NK-92 (cell line): Measurements from ENCODE around the gene PELI2.
"Not testable (repeated sequence)": the region's sequence is repeated elsewhere in the genome, so short reads cannot be mapped to it uniquely, and the experiment has no call there.

Source experiments
- DNase-seq: peaks from one replicate; lab custom pipeline; 2025; ENCODE audit not compliant: unreplicated experiment; lab: John Stamatoyannopoulos, UW

PELI2 gene

DNA sequence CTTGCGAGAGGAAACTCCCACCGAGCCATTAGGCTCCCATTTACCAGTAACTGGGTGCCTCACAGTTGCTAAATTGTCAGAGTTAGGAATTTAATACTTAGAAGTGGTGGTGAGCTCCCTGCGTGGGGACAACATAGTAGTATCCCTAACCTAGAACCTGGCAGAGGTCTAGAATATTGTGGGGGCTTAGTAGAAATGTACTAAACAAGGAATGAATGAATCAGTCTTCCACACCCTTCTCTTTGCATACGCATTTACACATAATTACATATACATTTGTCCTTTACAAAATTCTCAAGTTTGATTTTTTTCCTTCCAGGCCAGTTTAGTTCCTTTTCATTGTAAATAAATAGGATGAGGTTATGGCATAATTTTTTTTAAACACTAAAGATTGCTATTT, 24.1 kb downstream of the PELI2 start:
- DNase-seq = no peak

DNA sequence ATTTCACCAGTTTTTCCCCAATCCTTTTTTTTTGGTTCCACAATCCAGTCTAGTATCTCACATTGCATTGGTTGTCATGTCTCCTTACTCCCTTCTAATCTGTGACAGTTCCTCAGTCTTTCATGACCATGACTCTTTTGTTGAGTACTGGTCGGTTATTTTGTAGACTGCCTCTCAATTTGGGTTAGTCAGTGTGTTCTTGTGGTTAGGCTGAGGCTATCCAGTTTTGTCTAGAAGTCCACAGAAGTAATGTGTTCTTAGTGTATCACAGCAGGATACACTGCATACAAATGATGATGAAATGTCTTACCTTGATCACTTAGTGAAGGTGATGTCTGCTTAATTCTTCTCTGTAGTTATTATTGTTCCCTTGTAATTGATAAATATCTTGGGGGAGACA, 24.8 kb downstream of the PELI2 start:
- no peak for DNase-seq

DNA sequence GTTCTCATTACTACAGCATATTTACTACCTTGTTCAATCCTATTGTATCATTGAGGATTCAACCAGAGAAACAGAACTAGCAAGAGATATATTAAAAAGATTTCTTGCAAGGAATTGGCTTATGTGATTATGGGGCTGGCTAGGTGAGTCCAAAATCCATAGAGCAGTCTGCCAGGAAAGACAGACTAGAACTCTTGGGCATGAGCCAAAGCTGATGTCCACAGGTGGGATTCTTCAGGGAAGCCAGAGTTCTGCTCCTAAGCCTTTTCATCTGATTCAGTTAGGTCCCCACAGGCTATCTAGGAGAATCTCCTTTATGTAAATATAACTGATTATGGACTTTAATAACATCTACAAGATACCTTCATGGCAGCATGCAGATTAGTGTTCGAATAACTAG, 26.0 kb downstream of the PELI2 start:
- no peak for DNase-seq

DNA sequence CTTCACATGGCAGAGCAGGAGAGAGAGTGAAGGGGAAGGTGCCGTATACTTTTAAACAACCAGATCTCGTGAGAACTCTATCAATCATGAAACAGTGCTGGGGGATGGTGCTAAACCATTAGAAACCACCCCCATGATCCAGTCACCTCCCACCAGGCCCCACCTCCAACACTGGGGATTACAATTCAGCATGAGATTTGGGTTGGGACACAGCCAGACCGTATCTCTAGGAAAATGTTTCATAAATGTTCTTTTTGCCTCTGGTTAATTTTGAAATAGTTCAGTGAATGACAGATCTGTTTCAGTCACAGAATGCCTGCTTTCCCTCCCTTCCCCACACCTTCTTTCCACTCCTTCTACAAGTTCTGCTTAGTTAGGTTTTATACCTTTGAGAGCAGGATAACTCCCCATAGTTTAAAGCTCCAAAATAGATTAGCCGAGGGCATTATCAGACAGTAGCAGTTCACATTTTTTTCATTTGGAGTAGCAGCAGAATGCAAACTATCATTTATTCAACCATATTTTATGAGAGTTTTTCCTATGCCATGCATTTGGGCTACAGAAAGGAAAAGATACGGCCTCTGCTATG, 27.1 kb downstream of the PELI2 start:
- DNase-seq = no peak

DNA sequence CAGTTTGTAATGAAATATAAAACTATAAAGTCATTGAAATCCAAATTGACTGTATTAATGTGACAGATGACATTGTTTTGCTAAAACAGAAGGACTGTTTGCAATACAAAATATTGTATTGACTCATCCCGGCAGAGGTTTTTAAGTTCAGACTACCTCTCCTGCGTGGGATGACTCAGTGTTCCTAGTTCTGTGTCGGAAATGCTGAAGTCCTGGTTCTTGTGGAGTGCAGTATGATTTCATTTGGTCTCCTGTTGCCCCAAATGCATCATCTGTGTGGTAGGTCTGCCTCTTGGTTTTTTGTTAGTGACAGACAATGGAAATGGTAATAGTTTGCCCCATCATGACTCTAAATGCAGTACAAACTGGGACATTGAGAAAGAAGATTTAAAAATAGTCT, 27.8 kb downstream of the PELI2 start:
- DNase-seq = no peak

DNA sequence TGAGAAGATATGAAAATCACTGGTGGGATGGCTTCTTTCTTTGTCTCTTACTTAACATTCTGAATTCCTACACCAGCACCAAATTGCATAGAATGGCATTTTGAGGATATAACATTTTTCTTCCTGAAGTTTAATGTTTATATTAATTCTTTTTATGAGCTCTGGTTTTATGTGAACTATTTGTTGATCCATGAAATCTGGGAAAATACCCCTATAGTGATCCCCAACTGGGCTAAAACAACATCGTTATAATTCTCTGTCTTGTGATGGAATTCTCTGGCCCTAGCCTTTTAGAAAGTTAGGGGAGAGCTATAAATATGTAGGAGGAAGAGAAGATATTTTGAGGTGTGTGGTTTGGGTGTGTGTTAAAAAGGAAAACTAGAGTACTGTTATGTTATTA, 29.2 kb downstream of the PELI2 start:
- no peak for DNase-seq

DNA sequence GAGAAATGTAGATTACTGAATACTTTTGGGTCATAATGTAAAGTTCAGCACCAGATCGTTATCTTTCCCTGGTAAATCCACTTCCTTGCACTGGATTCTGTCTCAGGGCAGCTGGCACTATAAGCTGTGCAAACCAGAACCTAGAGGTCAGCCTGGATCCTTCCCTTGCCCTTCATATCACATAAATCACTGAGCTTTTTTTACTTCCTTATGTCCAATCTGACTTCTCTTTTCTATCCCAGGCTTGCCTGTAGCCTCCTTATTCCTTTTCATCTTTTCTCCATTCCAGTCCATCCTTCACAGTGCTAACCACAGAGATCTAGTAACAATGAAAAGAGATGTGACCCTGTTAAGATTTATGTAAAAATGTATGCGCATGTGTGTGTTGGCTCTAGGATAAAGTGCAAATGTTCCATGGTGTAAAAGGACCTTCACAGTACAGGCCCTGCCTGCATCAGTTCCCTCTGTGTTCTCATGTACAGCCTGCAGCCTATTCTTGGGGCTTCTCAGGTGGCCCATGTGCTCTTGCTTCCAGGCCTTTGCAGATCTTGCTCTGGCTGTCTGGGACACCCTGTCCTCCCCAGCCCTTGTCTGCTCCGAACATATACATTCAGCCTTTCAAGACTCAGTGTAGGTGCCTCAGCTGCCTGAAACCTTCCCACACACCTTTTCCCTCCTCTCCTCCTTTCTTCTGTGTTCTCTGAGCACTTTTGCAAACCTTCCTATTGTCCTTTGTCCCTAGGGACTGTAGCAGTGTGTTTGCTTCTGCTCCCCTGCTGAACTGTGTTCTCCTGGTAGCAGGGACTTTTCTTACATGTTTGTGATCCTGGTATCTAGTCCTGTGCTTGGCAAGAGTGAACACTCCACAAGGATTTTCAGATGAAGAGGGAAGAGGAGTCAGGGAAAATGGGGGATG, 30.0 kb downstream of the PELI2 start:
- DNase-seq = no peak

DNA sequence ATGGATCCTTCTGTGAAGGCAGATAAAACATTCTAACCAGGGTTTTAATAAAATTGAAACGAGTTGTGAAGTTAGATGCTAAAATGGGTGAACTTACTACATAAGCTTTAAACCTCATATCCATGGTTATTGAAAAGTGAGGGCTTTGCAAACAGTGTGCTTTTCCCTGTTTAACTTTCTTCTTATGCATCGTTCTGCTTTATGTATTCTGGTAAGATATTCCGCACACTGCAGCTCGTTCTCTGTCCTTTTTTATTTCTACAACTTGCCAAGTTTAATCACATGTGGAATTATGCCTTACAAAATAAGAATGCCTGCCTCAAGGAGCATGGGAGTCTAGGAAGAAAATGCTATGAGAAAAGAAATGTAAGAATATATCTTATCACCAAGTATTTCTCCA, 30.9 kb downstream of the PELI2 start:
- no peak for DNase-seq

DNA sequence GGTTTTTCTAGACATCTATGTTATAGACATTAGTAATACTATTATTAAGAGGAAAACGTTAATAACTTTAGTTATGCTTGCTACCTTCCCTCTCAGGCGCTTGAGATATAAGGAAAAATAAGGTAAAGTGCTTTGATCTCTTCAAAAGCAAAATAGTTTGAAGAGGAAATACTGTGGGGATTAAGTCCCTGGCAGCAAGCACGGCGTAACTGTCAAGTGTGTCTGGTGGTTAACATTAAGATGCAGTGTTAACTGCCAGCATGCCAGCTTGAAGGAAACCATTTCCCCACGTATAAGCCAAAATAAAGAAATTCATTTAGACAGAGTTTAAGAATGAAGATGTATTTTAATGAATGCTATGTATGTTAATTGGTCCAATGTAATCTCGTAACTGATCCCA, 31.8 kb downstream of the PELI2 start:
- no peak for DNase-seq

DNA sequence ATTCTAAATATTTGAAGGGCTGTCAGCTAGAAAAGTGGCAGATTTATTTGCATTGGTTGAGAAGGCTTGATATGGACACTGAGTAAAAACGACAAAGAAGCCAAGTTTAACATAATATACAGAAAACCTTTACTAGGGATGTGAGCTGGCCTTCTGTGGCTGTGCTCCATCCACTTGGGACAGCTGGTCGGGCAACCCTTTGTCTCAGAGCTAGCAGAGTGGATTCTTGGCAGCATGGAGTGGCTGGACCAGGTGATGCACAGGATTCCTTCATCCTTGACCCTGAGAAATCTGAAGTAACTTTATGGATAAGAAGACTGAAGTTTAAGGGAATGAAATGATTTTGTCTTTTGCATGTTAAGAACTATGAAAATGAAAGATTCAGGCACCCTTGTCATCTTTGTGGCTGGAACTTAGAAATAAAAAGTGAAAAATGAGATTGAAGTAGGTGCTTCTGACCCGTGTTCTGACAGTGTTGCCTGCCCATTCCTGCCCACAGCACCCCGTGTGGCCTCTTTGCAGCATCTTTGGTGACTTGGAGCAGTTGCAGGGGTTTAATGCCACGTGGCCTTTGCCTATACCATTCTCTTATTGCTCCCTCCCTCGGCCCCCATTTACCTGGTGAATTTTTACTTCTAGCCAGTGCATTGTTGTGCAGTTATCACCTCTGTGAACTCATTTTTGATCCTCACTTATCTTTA, 32.6 kb downstream of the PELI2 start:
- DNase-seq = no peak

DNA sequence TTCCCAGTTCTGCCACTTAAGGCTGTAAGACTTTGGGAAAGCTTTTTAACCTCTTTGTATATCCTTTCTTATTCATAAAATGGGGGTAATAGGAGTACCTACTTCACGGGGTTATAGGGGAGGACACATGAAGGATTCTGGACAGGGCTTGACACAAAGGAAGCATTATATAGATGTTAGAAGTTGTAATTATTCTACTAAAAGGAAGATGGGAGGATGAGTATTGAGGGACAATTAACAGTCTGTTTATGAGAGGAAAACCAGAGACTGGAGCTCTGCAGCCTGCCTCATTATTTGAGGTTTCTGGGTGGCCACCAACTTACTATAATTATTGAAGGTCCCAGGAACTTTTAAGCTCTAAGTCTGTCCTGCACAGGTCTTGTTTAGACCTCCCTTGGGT, 34.0 kb downstream of the PELI2 start:
- no peak for DNase-seq

DNA sequence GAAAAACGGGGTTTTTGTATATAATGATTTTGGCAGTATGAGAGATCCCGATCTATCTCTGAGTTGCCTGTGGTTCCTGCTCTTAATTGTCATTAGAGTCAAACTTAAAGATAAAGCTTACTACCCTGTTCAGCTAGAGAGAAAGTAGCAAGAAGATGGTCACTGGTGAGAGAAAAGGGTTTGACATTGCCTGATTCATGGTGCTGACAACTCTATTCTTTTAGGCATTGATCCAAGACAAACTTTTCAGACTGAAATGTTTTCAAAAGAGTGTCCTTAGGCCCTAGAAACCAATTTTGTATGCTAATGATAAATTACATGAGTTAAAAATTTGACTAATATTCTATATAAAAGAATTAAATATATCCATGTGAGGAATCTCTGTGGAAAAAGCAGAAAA, 35.1 kb downstream of the PELI2 start:
- DNase-seq = no peak

DNA sequence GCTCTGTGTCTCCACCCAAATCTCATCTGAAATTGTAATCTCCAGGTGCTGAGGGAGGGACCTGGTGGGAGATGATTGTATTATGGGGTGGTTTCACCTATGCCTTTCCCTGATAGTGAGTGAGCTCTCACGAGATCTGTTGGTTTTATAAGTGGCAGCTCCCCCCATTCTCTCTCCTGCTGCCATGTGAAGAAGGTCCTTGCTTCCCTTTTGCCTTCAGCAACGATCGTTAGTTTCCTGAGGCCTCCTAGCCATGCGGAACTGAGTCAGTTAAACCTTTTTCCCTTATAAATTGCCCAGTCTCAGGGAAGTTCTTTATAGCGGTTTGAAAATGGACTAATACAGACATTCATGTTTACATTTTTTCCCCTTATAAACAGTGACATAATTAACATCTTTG, 36.1 kb downstream of the PELI2 start:
- no peak for DNase-seq

DNA sequence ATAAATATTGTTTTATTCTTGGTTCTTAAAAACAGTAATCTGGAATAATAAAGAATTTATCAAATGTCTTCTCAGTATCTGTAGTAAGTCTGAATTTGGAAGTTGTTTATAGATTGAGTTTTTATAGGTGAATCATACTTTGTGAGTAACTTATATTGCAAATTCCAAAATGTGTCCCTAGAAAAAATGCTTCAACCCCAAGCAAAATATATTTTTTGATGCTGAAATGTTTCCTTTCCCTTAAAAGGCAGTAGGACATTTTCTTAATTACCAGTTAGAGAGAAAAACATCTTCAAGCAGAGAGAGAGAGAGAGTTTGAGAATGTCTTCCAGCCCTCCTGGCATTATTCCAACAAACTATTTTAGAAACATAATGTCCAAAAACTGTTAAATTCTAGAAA, 37.9 kb downstream of the PELI2 start:
- no peak for DNase-seq

DNA sequence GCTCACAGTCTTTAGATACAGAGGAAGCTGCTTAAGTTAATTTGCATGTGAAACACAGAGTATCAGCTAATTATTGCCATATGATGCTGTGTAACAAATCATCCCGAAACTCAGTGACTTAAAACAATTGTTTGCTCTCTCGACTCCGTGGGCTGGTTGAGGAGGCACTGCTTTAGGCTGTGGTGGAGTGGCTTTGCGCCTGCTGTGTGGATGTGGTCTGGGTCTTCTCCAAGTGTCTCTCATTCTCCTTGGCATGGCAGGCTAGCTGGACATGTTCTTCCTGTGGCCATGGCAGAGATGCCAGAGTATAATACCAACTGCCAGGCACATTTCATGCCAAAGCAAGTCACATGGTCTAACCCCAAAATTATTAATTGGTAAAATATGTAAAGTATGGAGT, 40.9 kb downstream of the PELI2 start:
- no peak for DNase-seq

DNA sequence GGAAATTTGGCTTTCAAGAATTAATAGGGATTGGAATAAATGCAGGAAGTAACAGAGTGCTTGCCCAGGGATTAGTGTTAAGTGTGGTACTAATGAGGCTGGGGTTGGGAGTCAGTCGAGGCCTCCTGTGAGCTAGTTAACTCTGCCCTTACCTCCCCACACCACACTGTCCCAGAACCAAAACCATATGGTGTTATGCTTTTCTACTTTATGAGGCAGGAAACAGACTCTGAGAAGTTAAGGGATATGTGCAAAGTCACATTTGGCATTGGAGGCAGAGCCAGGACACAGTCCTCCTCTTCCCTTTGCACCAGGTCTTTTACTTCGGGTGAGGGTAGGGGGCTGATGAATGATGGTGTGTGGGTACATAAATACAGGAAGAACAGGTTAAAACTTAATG, 41.9 kb downstream of the PELI2 start:
- DNase-seq = no peak

DNA sequence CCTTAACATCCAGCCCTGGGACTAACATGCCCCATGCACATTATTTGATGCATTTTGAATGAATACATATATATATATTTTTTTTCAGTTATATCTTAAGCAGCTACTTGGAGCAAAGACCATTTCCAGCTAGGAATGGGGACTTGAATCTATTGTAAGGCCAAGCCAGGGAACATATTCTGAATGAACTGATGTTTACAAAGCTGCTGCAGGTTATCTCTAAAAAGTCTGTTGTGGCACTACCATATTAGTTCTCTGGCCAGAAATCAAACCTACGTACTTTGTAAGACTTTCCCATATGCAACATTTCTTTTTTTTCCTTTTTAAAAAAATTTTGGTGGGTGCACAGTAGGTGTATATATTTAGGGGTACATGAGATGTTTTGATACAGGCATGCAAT, 43.4 kb downstream of the PELI2 start:
- DNase-seq = no peak

DNA sequence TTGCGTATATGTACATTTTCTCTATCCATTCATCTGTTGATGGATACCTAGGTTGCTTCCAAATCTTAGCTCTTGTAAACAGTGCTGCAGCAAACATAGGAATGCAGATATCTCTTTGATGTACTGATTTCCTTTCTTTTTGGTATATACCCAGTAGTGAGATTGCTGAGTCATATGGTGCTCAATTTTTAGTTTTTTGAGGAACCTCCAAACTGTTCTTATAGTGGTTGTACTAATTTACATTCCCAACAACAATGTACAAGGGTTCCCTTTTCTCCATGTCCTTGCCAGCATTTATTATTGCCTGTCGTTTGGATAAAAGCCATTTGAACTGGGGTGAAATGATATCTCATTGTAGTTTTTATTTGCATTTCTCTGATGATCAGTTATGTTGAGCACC, 44.3 kb downstream of the PELI2 start:
- DNase-seq = no peak

DNA sequence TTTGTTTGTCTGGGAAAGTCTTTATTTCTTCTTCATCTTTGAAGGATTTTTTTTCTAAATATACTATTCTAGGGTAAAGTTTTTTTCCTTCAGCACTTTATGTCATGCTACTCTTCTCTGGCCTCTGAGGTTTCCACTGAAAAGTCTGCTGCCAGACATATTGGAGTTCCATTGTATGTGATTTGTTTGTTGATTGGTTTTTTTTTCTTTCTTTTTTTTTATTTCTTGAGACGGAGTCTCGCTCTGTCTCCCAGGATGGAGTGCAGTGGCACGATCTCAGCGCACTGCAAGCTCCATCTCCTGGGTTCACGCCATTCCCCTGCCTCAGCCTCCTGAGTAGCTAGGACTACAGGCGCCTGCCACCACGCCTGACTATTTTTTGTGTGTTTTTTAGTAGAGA, 48.4 kb downstream of the PELI2 start:
- DNase-seq = not testable (repeated sequence)

DNA sequence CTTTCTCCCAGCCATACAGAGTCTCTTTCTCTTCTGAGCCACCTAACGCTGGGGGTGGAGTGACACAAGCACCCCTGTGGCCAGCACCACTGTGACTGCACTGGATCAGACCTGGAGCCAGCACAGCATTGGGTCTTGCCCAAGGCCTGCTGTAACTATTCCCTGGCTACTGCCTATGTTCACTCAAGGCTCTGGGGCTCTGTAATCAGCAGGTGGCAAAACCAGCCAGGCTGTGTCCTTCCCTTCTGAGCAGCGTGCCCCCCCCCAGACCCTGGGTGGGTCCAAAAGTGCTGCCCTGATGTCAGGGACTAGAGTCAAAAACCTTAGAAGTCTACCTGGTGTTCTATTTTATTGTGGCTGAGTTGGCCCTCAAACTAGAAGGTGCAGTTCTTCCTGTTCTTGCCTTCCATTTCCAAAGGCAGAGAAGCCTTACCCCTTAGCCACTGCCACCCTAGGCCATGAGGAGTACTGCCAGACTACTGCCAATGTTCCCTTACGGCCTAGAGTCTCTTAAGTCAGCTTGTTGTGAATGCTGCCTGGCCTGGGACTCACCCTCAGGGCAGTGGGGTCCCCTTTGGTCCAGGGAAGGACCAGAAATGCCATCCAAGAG, 49.9 kb downstream of the PELI2 start:
- no peak for DNase-seq

DNA sequence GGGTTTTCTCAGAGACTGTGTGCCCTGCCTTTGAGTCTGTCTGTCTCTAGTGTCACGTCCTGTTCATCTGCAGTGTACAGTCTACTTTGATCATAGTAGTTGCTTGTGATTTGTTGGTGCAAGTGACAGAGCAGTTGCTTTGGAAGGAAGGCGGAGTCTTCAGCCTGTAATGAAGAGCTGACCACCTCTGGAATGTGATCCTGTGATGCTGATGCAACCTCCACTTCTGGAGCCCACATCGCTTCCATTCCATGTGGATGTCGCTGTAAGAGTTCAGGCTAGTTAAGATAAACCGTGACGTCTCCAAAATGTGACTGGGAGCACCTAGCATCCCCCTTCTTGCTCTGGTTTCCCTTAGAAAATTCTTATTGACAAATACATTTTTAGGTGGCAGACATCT, 51.8 kb downstream of the PELI2 start:
- no peak for DNase-seq
